GM19351 (cell line): ENCODE results near the gene ESYT2.

Experiments
- ATAC-seq: cut with Tn5 transposase; IDR thresholded peaks from one replicate; pipeline ENCODE4 v1.9.1; 2021; ENCODE audit warnings: mild to moderate bottlenecking, moderate library complexity; ENCODE audit not compliant: unreplicated experiment

Gene ESYT2

GRCh38 chr7:158804335-158804734 is 25.0 kb downstream of the ESYT2 start:
- no peak for ATAC-seq

- ATAC-seq: no peak
These were observed 25.8 kb downstream of the ESYT2 start for GRCh38 chr7:158803367-158803969.

- ATAC-seq: no peak
These were observed 26.6 kb downstream of the ESYT2 start for GRCh38 chr7:158802535-158803366.

- ATAC-seq: no peak
These were observed 30.6 kb downstream of the ESYT2 start for GRCh38 chr7:158798741-158799140.

- ATAC-seq: no peak
These were observed 32.6 kb downstream of the ESYT2 start for GRCh38 chr7:158796667-158797066.

- ATAC-seq: no peak
These were observed 34.0 kb downstream of the ESYT2 start for GRCh38 chr7:158795272-158795671.

- no peak for ATAC-seq
These were observed 38.2 kb downstream of the ESYT2 start for GRCh38 chr7:158791107-158791506.

- ATAC-seq: no peak
These were observed 39.5 kb downstream of the ESYT2 start for GRCh38 chr7:158789842-158790241.

GRCh38 chr7:158786898-158787297 is 42.4 kb downstream of the ESYT2 start:
- ATAC-seq: no peak

- no peak for ATAC-seq
These were observed 45.0 kb downstream of the ESYT2 start for GRCh38 chr7:158784270-158784669.

- ATAC-seq: no peak
These were observed 45.7 kb downstream of the ESYT2 start for GRCh38 chr7:158783595-158783994.

- ATAC-seq: no peak
These were observed 46.4 kb downstream of the ESYT2 start for GRCh38 chr7:158782761-158783401.

- ATAC-seq: no peak
These were observed 47.2 kb downstream of the ESYT2 start for GRCh38 chr7:158781974-158782664.

- ATAC-seq: no peak
These were observed 47.9 kb downstream of the ESYT2 start for GRCh38 chr7:158781217-158781973.

GRCh38 chr7:158779061-158780000 is 50.0 kb downstream of the ESYT2 start:
- ATAC-seq: no peak

- ATAC-seq: no peak
These were observed 50.8 kb downstream of the ESYT2 start for GRCh38 chr7:158778471-158778870.

- ATAC-seq: no peak
These were observed 51.5 kb downstream of the ESYT2 start for GRCh38 chr7:158777793-158778192.

GRCh38 chr7:158776474-158776873 is 52.8 kb downstream of the ESYT2 start:
- no peak for ATAC-seq

GRCh38 chr7:158774952-158775351 is 54.4 kb downstream of the ESYT2 start:
- no peak for ATAC-seq

- ATAC-seq: no peak
These were observed 56.4 kb downstream of the ESYT2 start for GRCh38 chr7:158772916-158773315.
